GM18508 (cell line): Measurements from ENCODE around the gene PRSS58.

Experiments used
- ATAC-seq: cut with Tn5 transposase; IDR thresholded peaks from one replicate; pipeline ENCODE4 v1.9.1; 2021; ENCODE audit warnings: moderate number of reproducible peaks; ENCODE audit not compliant: insufficient read depth, unreplicated experiment

PRSS58 gene, protein sequence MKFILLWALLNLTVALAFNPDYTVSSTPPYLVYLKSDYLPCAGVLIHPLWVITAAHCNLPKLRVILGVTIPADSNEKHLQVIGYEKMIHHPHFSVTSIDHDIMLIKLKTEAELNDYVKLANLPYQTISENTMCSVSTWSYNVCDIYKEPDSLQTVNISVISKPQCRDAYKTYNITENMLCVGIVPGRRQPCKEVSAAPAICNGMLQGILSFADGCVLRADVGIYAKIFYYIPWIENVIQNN

GRCh38 chr7:142257958-142258357, at the start of gene PRSS58:
Gene PRSS58, minus strand, starts transcription at chr7:142258058. Its CDS starts 351 bp downstream, at chr7:142257707.
- no peak for ATAC-seq

DNA sequence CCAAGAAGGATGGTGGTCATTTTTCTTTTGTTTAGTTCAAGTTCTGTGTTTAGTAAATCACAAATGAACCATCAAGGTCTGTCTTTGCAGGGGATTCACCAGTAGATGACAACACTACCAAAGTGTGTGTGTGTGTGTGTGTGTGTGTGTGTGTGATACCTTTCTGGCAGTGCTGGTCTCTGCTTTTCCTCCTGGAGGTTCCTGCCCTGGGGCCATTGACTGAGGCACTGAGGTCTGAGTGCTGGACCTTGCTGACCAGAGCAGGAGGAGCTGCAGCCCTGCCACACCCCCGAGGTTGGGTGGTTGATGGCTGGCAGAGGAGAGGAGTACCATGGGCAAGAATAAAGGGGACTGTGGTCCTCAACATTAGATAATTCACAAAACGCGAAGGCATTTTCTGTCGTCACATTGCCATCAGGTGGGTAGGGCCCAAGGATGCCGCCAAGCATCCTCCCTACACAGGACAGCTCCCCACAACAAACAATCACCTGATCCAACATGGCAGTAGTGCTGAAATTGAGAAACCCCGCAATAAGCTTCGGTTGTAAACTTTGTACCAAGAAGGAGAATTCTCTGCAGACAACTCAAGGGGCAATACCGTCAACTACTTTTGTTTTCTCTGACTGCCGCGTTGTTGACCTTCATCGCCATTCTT, 49.5 kb upstream of the PRSS58 start:
- no peak for ATAC-seq

- no peak for ATAC-seq
Measured at GRCh38 chr7:142303650-142304049, 45.8 kb upstream of the PRSS58 start.

GRCh38 chr7:142301923-142302550, 44.2 kb upstream of the PRSS58 start:
- ATAC-seq, result peak; percentile 48

- no peak for ATAC-seq
Measured at GRCh38 chr7:142301299-142301698, 43.4 kb upstream of the PRSS58 start.

DNA sequence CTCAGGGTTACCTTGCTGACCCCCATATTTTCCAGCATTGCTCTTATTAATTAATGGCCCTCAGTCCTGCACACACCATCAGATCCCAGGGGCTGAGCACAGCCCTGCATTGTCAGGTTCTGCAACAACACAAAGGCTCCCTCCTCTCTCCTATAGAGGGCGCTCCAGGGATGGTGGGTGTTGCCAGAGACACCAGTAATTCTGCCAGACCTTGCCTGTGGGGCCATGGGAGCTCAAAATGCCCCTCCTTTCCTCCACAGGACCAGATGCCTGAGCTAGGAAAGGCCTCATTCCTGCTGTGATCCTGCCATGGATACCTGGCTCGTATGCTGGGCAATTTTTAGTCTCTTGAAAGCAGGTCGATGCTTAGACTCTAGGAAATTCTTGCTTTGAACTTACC, 42.8 kb upstream of the PRSS58 start:
- ATAC-seq, result no peak

GRCh38 chr7:142299237-142299781, 41.5 kb upstream of the PRSS58 start:
- no peak for ATAC-seq

DNA sequence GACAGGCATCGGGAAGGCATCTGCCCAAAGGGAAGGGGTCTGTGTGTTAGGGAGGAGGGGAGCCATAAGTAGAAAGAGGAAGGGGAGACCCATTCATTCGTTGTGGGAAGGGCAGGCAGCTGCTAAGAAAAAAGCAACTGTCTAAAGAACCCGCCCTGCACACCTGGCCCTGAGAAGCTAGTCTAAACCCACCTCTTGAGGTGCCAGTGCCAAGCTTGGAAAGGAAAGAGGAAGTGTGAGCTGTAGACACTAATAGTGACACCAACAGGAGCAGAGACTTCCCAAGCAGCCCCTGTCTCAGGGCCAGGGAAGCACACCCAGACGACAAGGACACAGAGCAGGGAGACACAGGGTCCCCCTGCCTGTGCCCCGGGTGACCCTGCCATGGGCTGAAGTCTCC, 40.8 kb upstream of the PRSS58 start:
- no peak for ATAC-seq

DNA sequence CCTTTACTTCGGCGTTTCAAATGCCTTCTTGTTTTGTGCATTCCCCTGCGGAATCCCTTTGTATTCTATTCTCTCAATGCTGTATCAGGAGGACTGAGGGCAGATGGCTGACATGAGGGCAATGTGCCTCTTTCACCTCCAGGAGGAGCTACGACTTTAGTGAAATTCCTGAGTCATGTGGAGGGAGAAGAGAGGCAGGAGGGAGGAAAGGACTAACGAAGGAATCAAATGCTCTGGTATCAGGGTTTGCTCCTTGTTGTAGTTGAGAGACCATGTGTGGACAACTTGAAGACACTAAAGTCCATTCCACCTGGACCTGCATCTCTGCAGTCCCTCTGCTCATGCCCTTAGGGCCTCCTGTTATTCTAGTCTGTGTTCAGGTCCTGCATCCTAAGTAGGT, 40.2 kb upstream of the PRSS58 start:
- ATAC-seq, result no peak

DNA sequence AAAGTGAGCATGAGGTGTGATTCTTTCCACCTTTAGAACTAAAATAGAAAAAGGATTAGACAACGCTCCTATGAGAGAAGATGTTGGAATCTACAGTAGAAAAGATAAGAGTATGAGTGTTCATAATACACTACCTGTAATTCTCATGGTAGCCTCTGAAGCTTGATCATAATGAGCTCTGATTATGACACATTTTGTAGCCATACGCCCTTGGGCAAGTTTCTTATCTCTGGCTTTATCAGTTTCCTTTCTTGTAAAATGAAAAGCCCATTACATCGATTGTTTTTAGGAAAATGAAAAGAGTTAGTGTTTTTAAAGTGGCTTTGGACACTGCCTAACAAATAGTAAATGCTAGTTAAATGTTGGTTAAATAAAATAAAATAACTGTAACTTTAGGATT, 22.4 kb upstream of the PRSS58 start:
- ATAC-seq, result no peak

GRCh38 chr7:142279601-142280000, 21.7 kb upstream of the PRSS58 start:
- no peak for ATAC-seq

DNA sequence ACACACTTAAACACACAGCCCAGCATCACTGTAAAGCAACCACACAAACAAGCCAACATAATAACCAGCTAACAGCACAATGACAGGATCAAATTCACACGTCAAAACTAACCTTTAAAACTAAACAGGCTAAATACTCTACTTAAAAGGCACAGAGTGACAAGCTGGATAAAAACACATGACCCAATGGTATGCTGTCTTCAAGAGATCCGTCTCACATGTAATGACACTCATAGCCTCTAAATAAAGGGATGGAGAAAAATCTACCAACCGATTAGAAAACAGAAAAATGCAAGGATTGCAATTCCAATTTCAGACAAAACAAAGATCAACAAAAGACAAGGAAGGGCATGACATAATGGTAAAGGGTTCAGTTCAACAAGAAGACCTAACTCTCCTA, 17.2 kb upstream of the PRSS58 start:
- ATAC-seq, result no peak

DNA sequence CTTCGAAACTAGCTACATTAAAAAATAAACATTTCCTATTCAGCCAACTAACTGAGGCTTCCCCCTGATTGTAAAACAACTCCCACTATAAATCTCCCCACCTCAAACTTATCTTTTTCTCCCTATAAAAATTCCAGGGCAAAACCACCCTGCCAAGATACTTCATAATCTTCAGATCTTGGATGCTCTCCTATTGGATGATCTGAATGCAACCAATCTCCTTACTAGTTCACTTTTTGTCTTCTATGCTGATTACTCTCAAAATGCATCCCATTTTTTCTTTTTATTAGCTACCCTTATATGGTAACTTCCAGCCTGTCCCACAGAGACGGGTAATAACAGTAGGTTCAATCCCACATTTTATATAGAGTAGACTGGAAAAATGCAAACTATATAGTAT, 15.0 kb upstream of the PRSS58 start:
- ATAC-seq, result no peak

DNA sequence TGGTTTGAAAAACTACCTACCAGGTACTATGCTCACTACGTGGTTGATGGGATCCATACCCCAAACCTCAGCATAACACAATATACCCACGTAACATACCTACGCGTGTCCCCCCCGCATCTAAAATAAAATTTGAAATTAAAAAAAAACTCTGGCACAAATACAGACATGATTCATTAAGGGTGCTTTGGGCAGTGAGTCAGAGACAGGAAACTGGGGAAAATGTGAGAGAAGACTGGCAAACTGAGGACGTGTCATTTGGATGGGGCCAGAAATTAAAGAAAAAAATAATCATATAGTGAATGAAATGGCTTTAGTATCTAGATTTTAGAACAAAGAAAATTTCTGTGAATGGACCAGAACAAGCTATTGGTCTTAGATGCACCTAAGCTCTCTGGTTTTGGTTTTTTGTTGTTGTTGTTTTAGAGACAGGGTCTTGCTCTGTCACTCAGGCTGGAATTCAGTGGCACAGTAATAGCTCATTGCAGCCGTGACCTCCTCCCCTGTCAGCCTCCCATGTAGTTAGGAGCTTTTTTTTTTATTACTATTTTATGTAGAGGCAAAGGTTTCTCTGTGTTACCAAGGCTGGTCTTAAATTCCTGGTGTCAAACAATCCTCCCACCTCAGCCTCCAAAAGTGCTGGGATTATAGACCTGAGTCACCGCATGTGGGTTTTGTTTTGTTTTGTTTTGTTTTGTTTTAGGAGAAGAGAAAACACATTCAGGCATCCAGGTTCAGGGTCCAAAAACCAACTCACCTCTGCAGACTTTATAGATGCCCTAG, 5.9 kb upstream of the PRSS58 start:
- no peak for ATAC-seq

DNA sequence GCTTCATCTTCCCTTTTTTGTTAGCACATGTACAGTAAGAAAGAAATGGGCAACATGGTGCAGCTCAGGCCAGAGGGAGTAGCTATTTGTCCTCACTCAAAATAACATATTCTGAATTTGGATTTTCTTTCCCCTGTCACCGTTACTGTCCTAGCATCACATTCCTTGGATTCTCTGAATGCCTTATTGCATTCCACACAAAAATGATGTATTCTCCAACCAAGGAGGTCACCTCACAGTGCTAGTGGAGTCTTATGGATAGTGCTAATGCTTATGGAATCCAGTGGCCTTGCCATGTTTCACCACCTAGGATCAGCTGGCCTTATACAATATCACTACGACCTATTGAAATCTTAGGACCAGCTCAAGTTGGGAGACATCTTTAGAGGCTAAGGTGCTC, 7.2 kb downstream of the PRSS58 start:
- no peak for ATAC-seq

DNA sequence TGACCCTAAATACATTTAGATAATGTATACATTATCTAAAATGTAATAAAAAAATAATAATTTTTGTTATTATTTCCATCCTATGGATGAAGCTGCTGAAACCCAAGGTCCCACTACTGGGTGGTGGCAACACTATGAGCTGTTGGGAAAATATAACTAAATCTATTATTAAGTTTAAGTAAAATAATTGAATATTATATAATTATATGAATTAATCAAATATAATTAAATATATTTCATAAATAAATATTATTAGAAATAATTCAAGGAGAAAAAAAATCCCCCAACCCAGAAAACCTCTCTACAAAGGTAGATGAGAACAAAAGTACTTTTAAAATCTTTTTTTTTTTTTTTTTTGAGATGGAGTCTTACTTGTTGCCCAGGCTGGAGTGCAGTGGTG, 7.9 kb downstream of the PRSS58 start:
- ATAC-seq, result no peak

- ATAC-seq, result no peak
Measured at GRCh38 chr7:142248166-142249160, 9.4 kb downstream of the PRSS58 start.

DNA sequence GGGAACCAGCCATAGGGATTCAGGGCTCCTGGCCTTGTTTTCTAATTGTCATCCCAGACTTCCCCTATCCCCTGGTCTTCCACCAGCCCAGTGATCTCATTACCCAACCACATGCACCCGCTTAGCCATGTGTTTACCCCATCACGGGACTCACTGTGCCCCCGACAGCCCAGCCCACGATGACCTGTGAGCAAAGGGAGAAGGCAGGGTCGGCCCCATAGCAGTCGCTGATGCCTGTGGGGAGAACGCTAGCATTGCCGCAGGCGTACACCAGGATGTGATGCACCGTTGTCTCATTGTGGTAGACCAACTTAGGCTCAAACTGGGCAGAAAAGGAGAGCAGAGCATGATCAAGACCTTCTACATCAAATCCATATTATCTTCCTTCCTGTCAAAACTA, 14.0 kb downstream of the PRSS58 start:
- ATAC-seq, result no peak

- no peak for ATAC-seq
Measured at GRCh38 chr7:142240546-142240945, 17.3 kb downstream of the PRSS58 start.

DNA sequence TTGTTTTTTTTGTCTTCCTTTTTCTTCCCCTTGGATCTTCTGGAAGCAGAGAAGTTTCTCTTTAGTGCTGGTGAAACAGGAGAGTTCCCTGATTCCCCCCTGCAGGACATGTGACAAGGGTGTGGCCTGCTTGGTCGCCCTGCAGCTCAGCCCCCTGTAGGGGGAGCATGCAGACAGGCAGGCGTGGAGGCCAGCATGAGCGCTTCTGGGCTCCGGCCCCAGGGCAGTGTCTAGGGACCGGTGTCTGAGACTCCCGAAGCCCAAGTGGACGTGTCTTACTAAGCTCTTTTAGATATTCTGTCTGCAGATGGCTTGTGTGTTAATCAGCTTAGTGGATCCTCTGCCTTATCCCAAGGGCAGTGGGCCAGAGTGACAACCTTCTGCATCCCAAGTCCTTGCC, 26.1 kb downstream of the PRSS58 start:
- no peak for ATAC-seq
